Lung (tissue), 12 donors: ENCODE results near the gene TRIM72. TPM values are rescaled to one million over a fixed set of nuclear protein-coding genes. Genes with fewer than 3 reads are reported as not detected.
"Not testable (repeated sequence)": the region's sequence is repeated elsewhere in the genome, so short reads cannot be mapped to it uniquely, and the experiment has no call there.

Experiments used
- ATAC-seq: fragments of 200-7000 bp; cut with Tn5 transposase; one replicate; pipeline ENCODE4 v1.9.1; 2020; ENCODE audit warnings: moderate number of reproducible peaks; ENCODE audit not compliant: insufficient read depth, low FRiP score
- DNase-seq, 3 donors: peaks; one replicate each; pipeline ENCODE4 v3.0.0-alpha.2; 2013 to 2017
- H3K27ac ChIP-seq, 2 donors: one replicate each; pipeline ENCODE4 v1.5.1; 2013; ENCODE audit warnings: mild to moderate bottlenecking in 2 of 2, moderate library complexity in 2 of 2, control low read depth in 1 of 2, inconsistent platforms in 1 of 2, low read depth in 1 of 2, low read length in 1 of 2
- H3K27me3 ChIP-seq, 3 donors: one replicate each; pipeline ENCODE4 v1.5.1; 2013; ENCODE audit warnings: low read length in 2 of 3; ENCODE audit not compliant: control insufficient read depth in 3 of 3, insufficient read depth in 3 of 3
- H3K36me3 ChIP-seq, 4 donors: one replicate each; pipeline ENCODE4 v1.5.1; 2013; ENCODE audit warnings: low read length in 4 of 4, mild to moderate bottlenecking in 1 of 4, moderate library complexity in 1 of 4; ENCODE audit not compliant: control insufficient read depth in 4 of 4, insufficient read depth in 4 of 4
- H3K4me1 ChIP-seq, 5 donors: one replicate each; pipeline ENCODE4 v1.5.1; 2013; ENCODE audit warnings: low read length in 5 of 5, mild to moderate bottlenecking in 2 of 5, moderate library complexity in 1 of 5; ENCODE audit not compliant: control insufficient read depth in 5 of 5, insufficient read depth in 5 of 5
- H3K4me3 ChIP-seq: one replicate; pipeline ENCODE4 v1.5.1; 2013; ENCODE audit warnings: mild to moderate bottlenecking, control low read depth, moderate library complexity
- H3K9ac ChIP-seq, 2 donors: one replicate each; pipeline ENCODE4 v1.5.1; 2013; ENCODE audit warnings: low read length in 2 of 2, control low read depth in 1 of 2; ENCODE audit not compliant: insufficient read depth in 1 of 2
- H3K9me3 ChIP-seq, 4 donors: one replicate each; pipeline ENCODE4 v1.5.1; 2013; ENCODE audit warnings: low read length in 3 of 4, mild to moderate bottlenecking in 1 of 4, moderate library complexity in 1 of 4; ENCODE audit not compliant: control insufficient read depth in 4 of 4, insufficient read depth in 3 of 4
- WGBS, 2 donors: extraction: QIAGEN DNeasy Blood & Tissue Kit; methylation state at CpG; one replicate each; pipeline ENCODE4 v1.1.7; 2013; 5-methylcytosine and 5-hydroxymethylcytosine counted together
- polyA plus RNA-seq, 2 donors: library from polyadenylated mRNA; stranded (reverse); fragments of 200-250 nt; gene quantifications; one replicate each; pipeline ENCODE4 v1.2.1, GENCODE V29; 2013
- total RNA-seq, 2 donors: library from RNA; depleted of rRNA in 1 of 2; stranded (reverse); fragments of >200 nt in 1 of 2; gene quantifications; one replicate each; pipeline ENCODE4 v1.2.1, GENCODE V29; 2014 to 2021
- TF ChIP-seq, protein P1 (sequence below): IDR thresholded peaks from 2 replicates; pipeline ENCODE4 v1.5.1; 2012; ENCODE audit warnings: mild to moderate bottlenecking; ENCODE audit errors: control extremely low read depth, extremely low read depth
- donor health status: control.
- donor health status: control.
- donor health status: Bipolar disorder and iron deficiency.
- donor health status: healthy.
- donor health status: DM: yes; HTN: yes; CAD: no.

TRIM72 gene
- total and polyA plus RNA-seq, 4 donors: 0.02 to 0.09 (median 0.03) TPM; not detected in 1

DNA sequence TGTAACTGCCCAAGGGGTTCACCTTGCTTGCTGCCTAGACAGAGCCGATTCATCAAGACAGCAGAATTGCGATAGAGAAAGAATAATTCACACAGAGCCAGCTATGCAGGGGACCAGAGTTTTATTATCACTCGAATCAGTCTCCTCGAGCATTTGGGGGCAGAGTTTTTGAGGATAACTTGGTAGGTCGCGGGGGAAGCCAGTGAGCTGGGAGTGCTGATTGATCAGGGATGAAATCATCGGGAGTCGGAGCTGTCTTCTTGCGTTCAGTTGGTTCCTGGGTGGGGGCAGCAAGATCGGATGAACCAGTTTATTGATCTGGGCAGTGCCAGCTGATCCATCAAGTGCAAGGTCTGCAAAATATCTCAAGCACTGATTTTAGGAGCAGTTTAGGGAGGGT lies 55.0 kb downstream of the TRIM72 start:
- Histone ChIP-seq H3K9me3 (peaks cover 0 to 7% (median 0%) of the 10 kb centered on the region in 4 donors), H3K27me3 (no peaks in the 10 kb centered on the region), H3K9ac (no peak overlapping the region), H3K27ac (no peak overlapping the region), H3K4me3 (no peak overlapping the region), H3K36me3 (no peaks in the 10 kb centered on the region), H3K4me1 (peaks cover 0 to 2% (median 0%) of the 10 kb centered on the region in 5 donors)
- TF ChIP-seq, protein P1, sequence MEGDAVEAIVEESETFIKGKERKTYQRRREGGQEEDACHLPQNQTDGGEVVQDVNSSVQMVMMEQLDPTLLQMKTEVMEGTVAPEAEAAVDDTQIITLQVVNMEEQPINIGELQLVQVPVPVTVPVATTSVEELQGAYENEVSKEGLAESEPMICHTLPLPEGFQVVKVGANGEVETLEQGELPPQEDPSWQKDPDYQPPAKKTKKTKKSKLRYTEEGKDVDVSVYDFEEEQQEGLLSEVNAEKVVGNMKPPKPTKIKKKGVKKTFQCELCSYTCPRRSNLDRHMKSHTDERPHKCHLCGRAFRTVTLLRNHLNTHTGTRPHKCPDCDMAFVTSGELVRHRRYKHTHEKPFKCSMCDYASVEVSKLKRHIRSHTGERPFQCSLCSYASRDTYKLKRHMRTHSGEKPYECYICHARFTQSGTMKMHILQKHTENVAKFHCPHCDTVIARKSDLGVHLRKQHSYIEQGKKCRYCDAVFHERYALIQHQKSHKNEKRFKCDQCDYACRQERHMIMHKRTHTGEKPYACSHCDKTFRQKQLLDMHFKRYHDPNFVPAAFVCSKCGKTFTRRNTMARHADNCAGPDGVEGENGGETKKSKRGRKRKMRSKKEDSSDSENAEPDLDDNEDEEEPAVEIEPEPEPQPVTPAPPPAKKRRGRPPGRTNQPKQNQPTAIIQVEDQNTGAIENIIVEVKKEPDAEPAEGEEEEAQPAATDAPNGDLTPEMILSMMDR: no peak
- no peak for DNase-seq
- WGBS, 2 donors: 81 to 83% methylated on average over 10 of the region's 10 CpGs
- ATAC-seq: no peak

DNA sequence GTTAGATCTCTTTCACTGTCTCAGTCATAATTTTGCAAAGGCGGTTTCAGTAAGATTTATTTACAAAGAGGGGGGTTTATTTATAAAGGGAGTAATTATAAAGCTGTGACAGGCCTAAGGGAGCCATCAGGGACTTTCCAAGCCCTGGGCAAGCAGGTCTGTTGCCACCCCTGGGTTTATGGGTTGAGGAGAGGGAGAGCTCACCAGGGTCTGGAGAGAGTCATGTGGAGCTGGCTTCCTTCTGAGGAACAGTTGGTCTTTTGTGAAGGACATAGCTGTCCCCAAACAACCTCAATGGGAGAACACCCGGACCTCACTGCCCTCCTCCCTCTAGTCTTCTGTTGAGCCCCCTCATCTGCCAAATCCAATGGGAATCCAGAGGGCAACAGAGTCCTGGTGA lies 55.6 kb downstream of the TRIM72 start:
- peaks cover 0 to 2% (median 0%) of the 10 kb centered on the region in 4 donors for H3K36me3 ChIP-seq
- ATAC-seq (no peak), DNase-seq (no peak)
- no peak overlapping the region for H3K4me3 ChIP-seq
- no peak overlapping the region for H3K9ac ChIP-seq
- peaks cover 0 to 8% (median 0%) of the 10 kb centered on the region in 4 donors for H3K9me3 ChIP-seq
- WGBS, 2 donors: 45 to 86% methylated on average over 2 of the region's 2 CpGs
- no peak overlapping the region for H3K27ac ChIP-seq
- no peaks in the 10 kb centered on the region for H3K27me3 ChIP-seq
- TF ChIP-seq, protein P1: no peak
- H3K4me1 ChIP-seq: peaks cover 0 to 2% (median 0%) of the 10 kb centered on the region in 5 donors

DNA sequence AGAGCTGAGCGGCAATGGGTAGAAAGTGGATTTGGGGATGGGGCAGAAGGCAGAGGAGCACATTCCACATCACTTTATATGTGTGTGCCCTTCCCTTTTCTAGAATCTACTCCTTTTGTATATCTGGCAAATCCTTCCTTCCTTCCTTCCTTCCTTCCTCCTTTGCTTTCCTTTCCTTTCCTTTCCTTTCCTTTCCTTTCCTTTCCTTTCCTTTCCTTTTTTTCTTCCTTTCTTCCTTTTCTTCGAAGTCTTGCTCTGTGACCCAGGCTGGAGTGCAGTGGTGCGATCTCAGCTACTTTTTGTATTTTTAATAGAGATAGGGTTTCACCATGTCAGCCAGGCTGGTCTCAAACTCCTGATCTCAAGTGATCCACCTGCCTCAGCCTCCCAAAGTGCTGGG lies 56.1 kb downstream of the TRIM72 start:
- H3K27me3 ChIP-seq, H3K4me3 ChIP-seq, H3K27ac ChIP-seq, H3K36me3 ChIP-seq, H3K9me3 ChIP-seq, H3K9ac ChIP-seq, DNase-seq, ATAC-seq, H3K4me1 ChIP-seq: not testable (repeated sequence)
- WGBS, 2 donors: 65 to 77% methylated on average over 3 of the region's 3 CpGs

DNA sequence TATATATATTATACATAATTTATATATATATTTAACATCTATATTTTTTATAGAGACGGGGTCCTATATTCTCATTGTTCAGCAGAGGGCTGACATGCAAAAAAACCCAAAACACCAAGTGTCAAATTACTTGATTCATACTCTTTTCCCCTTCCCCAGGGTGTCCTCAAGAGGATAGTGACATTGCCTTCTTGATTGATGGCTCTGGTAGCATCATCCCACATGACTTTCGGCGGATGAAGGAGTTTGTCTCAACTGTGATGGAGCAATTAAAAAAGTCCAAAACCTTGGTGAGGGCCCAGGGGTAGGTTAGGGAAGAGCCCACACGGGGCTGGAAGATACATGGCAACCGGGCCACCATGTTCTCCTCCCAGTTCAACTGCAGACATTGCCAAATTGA lies 56.9 kb downstream of the TRIM72 start:
- Histone ChIP-seq H3K27me3 (no peaks in the 10 kb centered on the region), H3K9ac (no peak overlapping the region), H3K4me1 (no peaks in the 10 kb centered on the region), H3K9me3 (peaks cover 0 to 13% (median 0%) of the 10 kb centered on the region in 4 donors), H3K4me3 (no peak overlapping the region), H3K36me3 (peaks cover 0 to 2% (median 0%) of the 10 kb centered on the region in 4 donors), H3K27ac (no peak overlapping the region)
- TF ChIP-seq, protein P1: no peak
- DNase-seq (no peak), ATAC-seq (no peak)
- WGBS, 2 donors: 87 to 95% methylated on average over 5 of the region's 5 CpGs
